GM21737 (cell line): ENCODE results near the gene KRTAP4-2.
"Not testable (repeated sequence)": the region's sequence is repeated elsewhere in the genome, so short reads cannot be mapped to it uniquely, and the experiment has no call there.

Experiments
- ATAC-seq: cut with Tn5 transposase; IDR thresholded peaks from one replicate; pipeline ENCODE4 v1.9.1; 2021; ENCODE audit warnings: mild to moderate bottlenecking, moderate library complexity; ENCODE audit not compliant: unreplicated experiment

KRTAP4-2 gene

GRCh38 chr17:41163828-41164227, 14.2 kb downstream of the KRTAP4-2 start:
- no peak for ATAC-seq

GRCh38 chr17:41160648-41161047, 17.4 kb downstream of the KRTAP4-2 start, which contains the start of gene KRTAP4-4:
Gene KRTAP4-4 (minus strand): TSS chr17:41160748. CDS start chr17:41160691, 57 bp downstream.
- no peak for ATAC-seq

GRCh38 chr17:41160190-41160589, 17.8 kb downstream of the KRTAP4-2 start:
- ATAC-seq = not testable (repeated sequence)

GRCh38 chr17:41153856-41154255, 24.2 kb downstream of the KRTAP4-2 start:
- ATAC-seq = no peak

GRCh38 chr17:41151525-41151924, 26.5 kb downstream of the KRTAP4-2 start:
- no peak for ATAC-seq

GRCh38 chr17:41150026-41150425, 28.0 kb downstream of the KRTAP4-2 start:
- ATAC-seq = no peak

GRCh38 chr17:41149652-41149985, 28.4 kb downstream of the KRTAP4-2 start, which contains the start of gene KRTAP4-5:
Gene KRTAP4-5 (minus strand): TSS chr17:41149825. CDS start chr17:41149767, 58 bp downstream.
- no peak for ATAC-seq

GRCh38 chr17:41148971-41149651, 28.9 kb downstream of the KRTAP4-2 start:
- ATAC-seq = not testable (repeated sequence)

- ATAC-seq = no peak
These were observed 30.4 kb downstream of the KRTAP4-2 start for GRCh38 chr17:41147531-41148204.

- no peak for ATAC-seq
These were observed 32.8 kb downstream of the KRTAP4-2 start for GRCh38 chr17:41145261-41145660.

- ATAC-seq = no peak
These were observed 33.2 kb downstream of the KRTAP4-2 start for GRCh38 chr17:41144846-41145245.

GRCh38 chr17:41141361-41141760, 36.7 kb downstream of the KRTAP4-2 start:
- ATAC-seq = no peak

- ATAC-seq = no peak
These were observed 37.5 kb downstream of the KRTAP4-2 start, which contains the start of gene KRTAP4-6 for GRCh38 chr17:41140360-41141131. Gene KRTAP4-6 (minus strand): TSS chr17:41140544. CDS start chr17:41140487, 57 bp downstream.

GRCh38 chr17:41139865-41140264, 38.2 kb downstream of the KRTAP4-2 start:
- ATAC-seq = not testable (repeated sequence)

- ATAC-seq = no peak
These were observed 43.9 kb downstream of the KRTAP4-2 start for GRCh38 chr17:41133880-41134735.

- ATAC-seq = no peak
These were observed 46.0 kb downstream of the KRTAP4-2 start for GRCh38 chr17:41131979-41132378.
